Stimulated activated CD8-positive, alpha-beta memory T cell treated with anti-CD3 and anti-CD28 coated beads, Interleukin-15, amount 100 ng/mL, for 1 hour (primary cell): ENCODE data around the gene ARHGAP15.

Source experiments
- DNase-seq: peaks from one replicate; pipeline ENCODE4 v3.0.0-alpha.2; 2020; ENCODE audit warnings: low read depth

The ARHGAP15 gene

GRCh38 chr2:143481733-143482132, 352.5 kb downstream of the ARHGAP15 start:
- DNase-seq, result no peak

GRCh38 chr2:143482316-143482715, 353.1 kb downstream of the ARHGAP15 start:
- DNase-seq, result no peak

- no peak for DNase-seq
Observed at GRCh38 chr2:143482771-143483170, 353.6 kb downstream of the ARHGAP15 start.

GRCh38 chr2:143486976-143487375, 357.8 kb downstream of the ARHGAP15 start:
- DNase-seq, result no peak

- DNase-seq, result no peak
Observed at GRCh38 chr2:143489145-143489544, 359.9 kb downstream of the ARHGAP15 start.

- no peak for DNase-seq
Observed at GRCh38 chr2:143491131-143491530, 361.9 kb downstream of the ARHGAP15 start.

GRCh38 chr2:143493339-143493738, 364.1 kb downstream of the ARHGAP15 start:
- no peak for DNase-seq

- DNase-seq, result no peak
Observed at GRCh38 chr2:143497726-143498125, 368.5 kb downstream of the ARHGAP15 start.

GRCh38 chr2:143498496-143498895, 369.3 kb downstream of the ARHGAP15 start:
- DNase-seq, result no peak

- DNase-seq, result no peak
Observed at GRCh38 chr2:143499061-143499460, 369.8 kb downstream of the ARHGAP15 start.

GRCh38 chr2:143501106-143501676, 372.0 kb downstream of the ARHGAP15 start:
- no peak for DNase-seq

GRCh38 chr2:143503280-143503679, 374.1 kb downstream of the ARHGAP15 start:
- no peak for DNase-seq

GRCh38 chr2:143504397-143504796, 375.2 kb downstream of the ARHGAP15 start:
- no peak for DNase-seq

GRCh38 chr2:143505542-143505941, 376.3 kb downstream of the ARHGAP15 start:
- no peak for DNase-seq

- DNase-seq, result no peak
Observed at GRCh38 chr2:143513081-143513480, 383.9 kb downstream of the ARHGAP15 start.

GRCh38 chr2:143514413-143514812, 385.2 kb downstream of the ARHGAP15 start:
- no peak for DNase-seq

GRCh38 chr2:143515318-143515717, 386.1 kb downstream of the ARHGAP15 start:
- DNase-seq, result no peak

- DNase-seq, result no peak
Observed at GRCh38 chr2:143519521-143519920, 390.3 kb downstream of the ARHGAP15 start.

- DNase-seq, result no peak
Observed at GRCh38 chr2:143521396-143521795, 392.2 kb downstream of the ARHGAP15 start.

- no peak for DNase-seq
Observed at GRCh38 chr2:143522699-143523098, 393.5 kb downstream of the ARHGAP15 start.

GRCh38 chr2:143524119-143524553, 394.9 kb downstream of the ARHGAP15 start:
- no peak for DNase-seq

- DNase-seq, result no peak
Observed at GRCh38 chr2:143524559-143525401, 395.6 kb downstream of the ARHGAP15 start.

- no peak for DNase-seq
Observed at GRCh38 chr2:143525402-143525860, 396.2 kb downstream of the ARHGAP15 start.
